Superior temporal gyrus (tissue), 1 donor: ENCODE data around the gene ABCF2.
A peak's percentile ranks its signal among the peaks of the same experiment; 100 is the strongest.

Experiments
- DNase-seq: peaks from one replicate; pipeline ENCODE4 v3.0.0-alpha.2; 2016; ENCODE audit errors: extremely low spot score

ABCF2 gene

DNA sequence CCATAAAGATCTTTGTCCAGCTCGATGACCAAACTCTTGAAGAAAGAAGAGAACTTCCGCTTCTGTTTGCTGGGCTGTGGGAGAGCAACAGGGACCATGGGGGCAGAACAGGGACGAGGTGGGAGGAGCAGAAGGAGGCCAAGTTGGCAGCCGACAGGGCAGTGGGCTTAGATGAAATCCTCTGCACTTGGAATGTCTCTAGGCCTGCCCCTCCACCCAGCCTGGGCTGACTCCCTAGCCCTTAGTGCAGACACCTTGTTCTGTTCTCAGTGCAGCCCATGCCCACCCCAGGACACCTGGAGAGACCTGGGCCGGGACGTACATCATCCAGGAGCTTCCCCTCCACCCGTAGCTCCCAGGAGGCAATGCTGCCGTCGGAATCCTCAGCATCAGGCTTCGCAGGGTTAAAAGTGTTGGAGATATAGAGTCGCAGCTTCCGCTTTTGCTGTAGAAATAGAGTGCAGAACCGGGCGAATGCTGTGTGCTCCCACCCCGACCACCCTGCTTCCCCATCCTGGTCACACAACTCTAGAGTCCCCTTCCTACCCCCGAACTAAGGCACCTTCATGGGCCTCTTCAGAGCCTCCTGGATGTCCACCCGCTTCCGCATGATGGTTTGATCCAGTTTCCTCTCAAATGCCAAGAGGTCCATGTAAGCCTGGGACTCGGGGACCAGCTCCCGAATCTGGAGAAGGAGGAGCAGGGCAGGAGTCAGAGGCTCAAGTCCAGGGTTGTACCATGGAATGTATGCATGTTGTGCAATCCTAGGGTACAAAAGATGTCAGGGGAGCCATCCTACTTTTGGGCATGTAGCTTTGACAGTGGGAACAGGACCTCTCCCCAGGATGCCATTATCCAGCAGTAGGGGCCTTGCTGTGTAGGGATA is 15.4 kb upstream of the ABCF2 start:
- no peak for DNase-seq

DNA sequence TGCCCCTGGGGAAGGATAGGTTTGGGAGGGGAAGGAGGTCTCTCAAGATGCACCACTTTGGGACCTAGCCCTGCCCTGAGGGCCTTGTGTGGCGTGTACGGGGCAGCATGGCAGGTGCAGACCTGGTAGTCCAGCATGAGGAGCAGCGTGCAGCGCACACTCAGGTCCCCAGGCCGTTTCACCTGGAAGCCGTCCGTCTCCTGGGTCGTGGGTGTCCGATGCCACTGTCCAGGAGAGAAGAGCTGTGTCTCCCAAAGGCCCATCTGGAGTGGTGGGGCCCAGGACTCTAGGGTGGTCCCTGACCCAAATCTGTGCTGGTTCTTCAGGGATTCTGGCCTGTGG is 14.7 kb upstream of the ABCF2 start:
- no peak for DNase-seq

DNA sequence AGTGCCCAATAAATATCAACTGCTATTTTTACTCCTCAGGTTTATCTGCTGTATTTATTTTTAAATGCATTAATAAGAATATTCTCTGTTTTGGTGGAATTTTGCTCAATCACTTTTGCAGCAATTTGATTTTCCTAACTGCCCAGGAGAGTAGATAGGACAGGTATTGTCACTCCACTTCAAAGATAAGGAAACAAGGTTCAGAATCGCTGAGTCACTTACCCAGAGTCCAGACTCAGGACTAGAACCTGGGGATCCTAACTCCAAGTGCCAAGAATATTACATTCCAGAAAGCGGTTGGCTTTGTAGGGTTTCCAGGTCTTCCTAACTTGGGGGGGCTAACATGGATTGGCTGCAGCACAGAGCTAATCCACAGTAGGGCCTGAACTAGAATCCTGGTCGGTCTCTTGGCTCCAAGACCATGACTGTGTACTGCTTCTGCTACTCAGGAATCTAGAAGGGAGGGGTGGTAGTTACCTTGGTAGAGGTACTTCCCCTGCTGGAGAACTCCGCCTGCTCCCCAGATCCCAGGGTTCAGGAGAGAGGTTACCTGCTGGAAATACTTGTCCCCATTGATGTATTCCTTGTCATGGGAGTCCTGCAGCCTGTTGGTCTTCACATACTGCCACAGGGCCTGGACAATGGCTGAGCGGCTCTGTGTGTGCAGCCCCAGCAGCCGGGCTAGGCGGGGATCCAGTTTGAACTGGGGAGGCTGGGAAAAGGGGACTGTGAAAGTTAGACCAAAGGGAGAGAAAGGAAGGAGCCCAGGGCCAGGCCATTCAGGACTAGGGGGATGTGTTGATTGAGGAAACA is 14.1 kb upstream of the ABCF2 start:
- no peak for DNase-seq

DNA sequence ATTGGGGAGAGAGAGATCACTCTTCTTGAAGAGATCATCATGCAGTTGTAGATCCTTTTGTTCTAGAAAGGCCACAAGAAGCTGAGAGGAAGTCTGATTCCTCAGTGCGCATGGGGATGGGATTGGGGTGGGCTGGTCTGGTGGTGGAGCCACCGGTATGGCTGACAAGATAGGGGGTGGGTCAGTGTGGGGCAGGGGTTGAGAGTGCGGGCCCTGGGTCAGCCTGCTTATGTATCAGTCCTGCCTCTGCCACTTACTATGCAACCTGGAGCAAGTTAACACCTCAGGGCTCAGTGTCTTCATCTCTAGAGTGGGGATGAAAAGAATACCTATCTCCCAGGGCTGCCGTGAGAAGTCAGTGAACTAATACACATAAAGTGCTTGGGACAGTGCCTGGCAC is 13.5 kb upstream of the ABCF2 start:
- no peak for DNase-seq

DNA sequence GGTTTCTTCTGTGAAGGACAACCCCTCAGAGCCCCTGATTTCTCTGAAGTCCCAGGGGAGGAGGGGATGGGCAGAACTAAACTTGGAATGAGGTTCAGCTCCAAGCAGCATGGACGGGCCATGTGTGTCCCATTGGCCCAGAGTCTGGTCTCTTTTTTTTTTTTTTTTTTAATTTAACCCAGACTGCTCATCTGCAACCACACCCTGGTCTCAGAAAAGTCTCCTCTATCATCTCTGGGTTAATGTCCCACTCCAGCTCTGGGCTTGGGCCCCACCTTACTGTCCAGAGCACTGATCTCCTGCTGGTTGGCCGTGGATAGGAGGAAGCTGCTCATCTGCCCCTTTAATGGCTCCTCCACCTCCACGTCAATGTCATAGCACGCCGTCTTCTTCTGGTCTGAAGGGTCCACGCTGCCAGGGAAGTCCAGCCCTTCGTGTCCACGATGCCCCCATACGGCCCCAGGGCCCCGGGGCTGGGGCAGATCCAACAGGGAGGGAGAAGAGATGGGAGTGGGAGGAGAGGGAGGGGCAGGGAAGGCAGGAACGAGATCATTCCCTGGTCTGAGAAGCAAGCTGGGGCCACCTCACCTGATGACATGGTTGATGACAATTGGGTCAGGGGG is 12.9 kb upstream of the ABCF2 start:
- no peak for DNase-seq

DNA sequence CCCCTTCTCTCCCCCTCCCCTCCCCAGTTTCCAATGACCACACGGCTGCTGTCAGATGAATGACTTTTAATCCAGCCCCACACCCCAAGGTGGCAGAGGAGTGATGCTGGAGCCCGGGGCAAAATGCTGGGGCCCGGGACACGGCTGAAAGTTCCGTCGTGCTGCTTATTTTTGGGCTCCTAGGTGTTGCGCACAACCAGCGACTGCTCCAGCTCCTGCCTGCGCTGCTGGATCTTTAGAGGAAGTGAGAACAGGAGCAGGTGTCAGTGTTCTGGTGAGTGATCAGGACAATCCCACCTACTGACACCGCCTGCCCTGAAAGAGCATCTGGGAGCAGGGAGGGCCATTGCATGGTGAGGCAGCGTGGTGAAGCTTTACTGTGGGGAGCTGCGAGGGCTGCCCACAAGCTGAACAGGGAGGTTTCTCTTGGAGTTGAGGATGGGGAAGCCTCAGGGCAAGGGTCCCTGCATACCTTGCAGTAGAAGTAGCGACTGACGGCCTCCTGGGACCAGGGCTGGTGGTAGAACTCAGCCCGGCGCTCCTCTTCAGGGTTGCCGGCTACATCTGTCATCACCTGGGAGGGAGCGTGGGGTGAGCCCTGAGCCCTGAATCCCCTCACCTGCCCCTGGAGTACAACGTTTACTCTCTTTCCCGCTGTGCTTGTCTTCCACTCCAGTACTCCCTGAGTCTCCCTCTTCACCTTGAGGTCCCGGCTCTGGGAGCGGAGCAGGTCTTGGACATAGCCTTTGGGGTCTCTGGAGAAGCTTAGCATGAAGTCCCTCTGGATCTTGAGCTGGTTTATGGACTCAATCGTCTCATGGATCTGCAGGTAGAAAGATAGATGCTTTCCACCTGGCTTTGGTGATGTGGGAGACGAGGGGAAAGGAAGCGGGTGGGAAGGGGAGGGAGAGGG is 12.2 kb upstream of the ABCF2 start:
- no peak for DNase-seq

DNA sequence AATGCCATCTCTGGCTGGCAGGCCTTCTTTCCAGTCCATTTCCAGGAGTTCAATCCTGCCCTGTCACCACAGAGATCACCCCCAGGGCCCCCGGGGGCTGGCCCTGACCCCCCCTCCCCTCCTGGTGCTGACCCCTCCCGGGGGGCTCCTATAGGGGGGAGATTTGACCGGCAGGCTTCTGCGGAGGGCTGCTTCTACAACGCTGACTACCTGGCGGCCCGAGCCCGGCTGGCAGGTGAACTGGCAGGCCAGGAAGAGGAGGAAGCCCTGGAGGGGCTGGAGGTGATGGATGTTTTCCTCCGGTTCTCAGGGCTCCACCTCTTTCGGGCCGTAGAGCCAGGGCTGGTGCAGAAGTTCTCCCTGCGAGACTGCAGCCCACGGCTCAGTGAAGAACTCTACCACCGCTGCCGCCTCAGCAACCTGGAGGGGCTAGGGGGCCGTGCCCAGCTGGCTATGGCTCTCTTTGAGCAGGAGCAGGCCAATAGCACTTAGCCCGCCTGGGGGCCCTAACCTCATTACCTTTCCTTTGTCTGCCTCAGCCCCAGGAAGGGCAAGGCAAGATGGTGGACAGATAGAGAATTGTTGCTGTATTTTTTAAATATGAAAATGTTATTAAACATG is 11.3 kb upstream of the ABCF2 start:
- no peak for DNase-seq

DNA sequence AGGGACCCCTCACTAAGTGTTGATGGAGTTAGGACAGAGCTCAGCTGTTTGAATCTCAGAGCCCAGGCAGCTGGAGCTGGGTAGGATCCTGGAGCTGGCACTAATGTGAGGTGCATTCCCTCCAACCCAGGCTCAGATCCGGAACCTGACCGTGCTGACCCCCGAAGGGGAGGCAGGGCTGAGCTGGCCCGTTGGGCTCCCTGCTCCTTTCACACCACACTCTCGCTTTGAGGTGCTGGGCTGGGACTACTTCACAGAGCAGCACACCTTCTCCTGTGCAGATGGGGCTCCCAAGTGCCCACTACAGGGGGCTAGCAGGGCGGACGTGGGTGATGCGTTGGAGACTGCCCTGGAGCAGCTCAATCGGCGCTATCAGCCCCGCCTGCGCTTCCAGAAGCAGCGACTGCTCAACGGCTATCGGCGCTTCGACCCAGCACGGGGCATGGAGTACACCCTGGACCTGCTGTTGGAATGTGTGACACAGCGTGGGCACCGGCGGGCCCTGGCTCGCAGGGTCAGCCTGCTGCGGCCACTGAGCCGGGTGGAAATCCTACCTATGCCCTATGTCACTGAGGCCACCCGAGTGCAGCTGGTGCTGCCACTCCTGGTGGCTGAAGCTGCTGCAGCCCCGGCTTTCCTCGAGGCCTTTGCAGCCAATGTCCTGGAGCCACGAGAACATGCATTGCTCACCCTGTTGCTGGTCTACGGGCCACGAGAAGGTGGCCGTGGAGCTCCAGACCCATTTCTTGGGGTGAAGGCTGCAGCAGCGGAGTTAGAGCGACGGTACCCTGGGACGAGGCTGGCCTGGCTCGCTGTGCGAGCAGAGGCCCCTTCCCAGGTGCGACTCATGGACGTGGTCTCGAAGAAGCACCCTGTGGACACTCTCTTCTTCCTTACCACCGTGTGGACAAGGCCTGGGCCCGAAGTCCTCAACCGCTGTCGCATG is 10.5 kb upstream of the ABCF2 start:
- no peak for DNase-seq

DNA sequence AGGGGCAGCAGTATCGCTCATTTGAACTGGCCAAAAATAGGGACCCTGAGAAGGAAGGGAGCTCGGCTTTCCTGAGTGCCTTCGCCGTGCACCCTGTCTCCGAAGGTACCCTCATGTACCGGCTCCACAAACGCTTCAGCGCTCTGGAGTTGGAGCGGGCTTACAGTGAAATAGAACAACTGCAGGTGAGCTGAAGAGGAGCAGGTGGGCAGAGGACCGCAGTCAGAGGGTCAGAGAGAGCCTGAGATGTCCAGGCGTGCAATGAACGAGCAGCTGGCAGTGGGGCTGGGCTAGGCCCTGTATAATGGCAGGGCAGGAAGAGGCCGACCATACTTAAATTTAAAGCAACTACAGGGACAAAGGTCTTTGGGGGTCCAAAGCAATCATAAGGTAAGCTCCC is 9.4 kb upstream of the ABCF2 start:
- no peak for DNase-seq

DNA sequence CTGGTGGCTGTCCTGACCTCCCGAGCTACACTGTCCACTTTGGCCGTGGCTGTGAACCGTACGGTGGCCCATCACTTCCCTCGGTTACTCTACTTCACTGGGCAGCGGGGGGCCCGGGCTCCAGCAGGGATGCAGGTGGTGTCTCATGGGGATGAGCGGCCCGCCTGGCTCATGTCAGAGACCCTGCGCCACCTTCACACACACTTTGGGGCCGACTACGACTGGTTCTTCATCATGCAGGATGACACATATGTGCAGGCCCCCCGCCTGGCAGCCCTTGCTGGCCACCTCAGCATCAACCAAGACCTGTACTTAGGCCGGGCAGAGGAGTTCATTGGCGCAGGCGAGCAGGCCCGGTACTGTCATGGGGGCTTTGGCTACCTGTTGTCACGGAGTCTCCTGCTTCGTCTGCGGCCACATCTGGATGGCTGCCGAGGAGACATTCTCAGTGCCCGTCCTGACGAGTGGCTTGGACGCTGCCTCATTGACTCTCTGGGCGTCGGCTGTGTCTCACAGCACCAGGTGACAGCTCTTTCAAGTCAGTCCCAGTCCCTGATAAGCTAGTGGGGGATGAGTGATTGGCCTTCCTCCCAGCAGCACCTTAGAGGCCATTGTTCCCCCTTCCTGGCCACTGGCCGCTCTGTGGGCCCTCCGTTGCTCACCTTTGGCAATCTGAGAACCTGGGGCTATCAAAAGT is 8.2 kb upstream of the ABCF2 start:
- DNase-seq, result no peak

DNA sequence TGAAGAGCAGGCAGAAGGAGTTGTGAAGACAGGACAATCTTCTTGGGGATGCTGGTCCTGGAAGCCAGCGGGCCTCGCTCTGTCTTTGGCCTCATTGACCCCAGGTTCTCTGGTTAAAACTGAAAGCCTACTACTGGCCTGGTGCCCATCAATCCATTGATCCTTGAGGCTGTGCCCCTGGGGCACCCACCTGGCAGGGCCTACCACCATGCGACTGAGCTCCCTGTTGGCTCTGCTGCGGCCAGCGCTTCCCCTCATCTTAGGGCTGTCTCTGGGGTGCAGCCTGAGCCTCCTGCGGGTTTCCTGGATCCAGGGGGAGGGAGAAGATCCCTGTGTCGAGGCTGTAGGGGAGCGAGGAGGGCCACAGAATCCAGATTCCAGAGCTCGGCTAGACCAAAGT is 6.8 kb upstream of the ABCF2 start:
- DNase-seq, result no peak

DNA sequence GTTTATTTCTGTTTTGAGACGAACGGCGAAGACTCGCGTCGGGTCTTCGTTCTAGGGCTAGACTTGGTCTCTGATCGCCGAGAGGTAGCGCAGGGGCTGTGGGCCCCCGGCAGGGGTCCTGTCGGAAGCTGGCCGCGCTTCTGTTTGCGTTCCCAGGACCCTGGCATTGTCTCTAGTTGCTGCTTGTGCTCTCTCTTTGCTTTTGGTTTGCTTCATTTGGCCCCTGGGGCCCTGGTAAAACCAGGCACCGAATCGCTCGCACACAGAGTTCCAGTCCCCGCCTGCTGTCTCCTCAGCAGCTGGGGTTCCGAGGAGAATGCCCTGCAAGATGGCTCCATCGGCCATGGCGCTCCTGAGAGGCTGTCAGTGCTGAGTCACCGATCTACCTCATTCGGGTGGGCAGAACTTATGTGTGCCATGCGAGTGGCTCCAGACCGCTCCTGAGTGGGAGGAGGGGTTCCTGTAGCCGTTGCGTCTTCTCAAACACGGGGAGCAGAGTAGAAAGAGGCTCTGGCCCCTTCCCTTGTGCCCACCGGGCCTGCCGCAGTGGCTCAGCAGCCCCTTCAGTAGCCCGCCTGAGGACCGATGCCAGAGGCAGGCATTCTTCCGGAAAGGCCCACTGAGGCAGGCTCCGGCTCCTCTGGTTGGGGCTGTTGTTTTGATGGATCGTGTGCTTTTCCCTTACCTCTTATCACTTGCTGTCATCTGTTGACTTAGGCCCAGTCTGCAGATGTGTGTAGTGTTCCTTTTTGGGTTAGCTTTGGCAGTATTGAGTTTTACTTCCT is 6.1 kb upstream of the ABCF2 start:
- peak; percentile 50 for DNase-seq

DNA sequence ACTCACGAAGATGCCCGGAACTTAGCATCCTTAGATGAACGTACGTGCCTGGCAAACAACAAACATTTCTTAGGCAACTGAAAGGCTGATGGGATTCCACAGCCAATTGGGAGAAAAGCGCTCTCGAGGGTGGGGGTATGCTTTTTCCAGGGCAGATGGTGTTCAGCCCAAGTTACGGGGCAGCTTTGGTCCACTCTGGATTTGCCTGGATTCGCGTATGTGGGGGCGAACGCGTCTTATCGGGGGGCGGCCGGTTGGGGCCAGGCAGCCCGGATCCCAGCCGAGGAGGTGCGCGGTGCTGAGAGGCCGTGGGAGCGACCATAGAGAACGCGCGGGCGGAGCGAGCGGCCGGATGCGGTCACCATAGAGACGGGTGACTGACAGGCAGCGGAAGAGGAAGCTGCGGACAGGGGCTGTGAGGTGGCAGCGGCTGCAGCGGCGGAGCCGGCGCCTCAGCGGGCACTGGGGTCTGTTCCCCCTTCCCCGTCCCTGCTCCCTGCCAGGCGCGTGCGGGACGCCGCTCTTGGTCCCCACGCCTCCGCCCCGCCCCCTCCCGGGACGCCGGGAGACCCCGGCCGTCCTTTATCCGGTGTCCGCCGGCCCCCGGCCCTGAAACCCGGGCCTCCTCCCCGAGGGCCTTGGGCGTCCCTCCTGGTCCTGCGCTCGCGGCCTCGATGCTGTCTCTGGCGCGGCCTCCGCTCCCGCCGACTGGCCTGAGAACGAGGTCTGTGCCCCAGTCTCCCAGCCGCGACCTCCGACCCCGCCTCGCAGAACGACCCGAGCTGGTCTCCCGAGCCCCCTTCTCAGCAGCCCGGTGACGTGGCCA is 5.3 kb upstream of the ABCF2 start, which contains the start of gene CHPF2:
Gene CHPF2, plus strand, starts transcription at position 393 of the 826 bp plus-strand sequence. CDS start 1,529 bp downstream, outside the sequence.
- peak; percentile 91 for DNase-seq

DNA sequence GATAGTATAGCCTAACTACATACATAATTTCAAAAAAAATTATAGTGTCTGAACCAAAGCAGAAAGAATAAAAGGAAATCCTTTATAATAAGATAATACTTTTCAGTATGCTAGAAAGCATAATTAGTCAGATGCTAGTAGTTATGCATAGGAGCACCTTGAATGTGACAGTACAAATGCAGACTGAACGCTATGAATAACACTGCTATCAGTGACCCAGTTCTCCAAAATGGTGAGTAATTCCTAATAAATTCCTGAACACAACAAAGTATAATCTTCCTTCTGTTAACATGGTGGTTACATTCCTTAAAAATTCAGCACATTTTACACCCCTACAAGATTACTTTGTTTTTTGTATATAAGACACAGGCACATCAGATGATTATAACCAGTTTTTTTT is 4.1 kb upstream of the ABCF2 start:
- DNase-seq, result no peak

DNA sequence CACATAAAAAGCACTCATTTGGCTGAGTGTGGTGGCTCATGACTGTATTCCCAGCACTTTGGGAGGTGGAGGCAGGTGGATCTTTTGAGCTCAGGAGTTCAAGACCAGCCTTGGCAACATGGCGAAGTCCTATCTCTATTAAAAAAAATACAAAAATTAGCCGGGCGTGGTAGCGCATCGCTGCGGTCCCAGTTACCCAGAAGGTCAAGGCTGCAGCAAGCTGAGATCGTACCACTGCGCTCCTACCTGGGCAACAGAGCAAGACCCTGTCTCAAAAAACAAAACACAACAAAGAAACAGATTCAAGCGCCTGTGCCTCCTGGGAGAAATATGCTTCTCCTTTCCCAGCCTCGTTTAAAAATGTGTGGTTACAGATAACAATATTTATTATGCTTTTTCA is 2.2 kb upstream of the ABCF2 start:
- DNase-seq, result no peak

DNA sequence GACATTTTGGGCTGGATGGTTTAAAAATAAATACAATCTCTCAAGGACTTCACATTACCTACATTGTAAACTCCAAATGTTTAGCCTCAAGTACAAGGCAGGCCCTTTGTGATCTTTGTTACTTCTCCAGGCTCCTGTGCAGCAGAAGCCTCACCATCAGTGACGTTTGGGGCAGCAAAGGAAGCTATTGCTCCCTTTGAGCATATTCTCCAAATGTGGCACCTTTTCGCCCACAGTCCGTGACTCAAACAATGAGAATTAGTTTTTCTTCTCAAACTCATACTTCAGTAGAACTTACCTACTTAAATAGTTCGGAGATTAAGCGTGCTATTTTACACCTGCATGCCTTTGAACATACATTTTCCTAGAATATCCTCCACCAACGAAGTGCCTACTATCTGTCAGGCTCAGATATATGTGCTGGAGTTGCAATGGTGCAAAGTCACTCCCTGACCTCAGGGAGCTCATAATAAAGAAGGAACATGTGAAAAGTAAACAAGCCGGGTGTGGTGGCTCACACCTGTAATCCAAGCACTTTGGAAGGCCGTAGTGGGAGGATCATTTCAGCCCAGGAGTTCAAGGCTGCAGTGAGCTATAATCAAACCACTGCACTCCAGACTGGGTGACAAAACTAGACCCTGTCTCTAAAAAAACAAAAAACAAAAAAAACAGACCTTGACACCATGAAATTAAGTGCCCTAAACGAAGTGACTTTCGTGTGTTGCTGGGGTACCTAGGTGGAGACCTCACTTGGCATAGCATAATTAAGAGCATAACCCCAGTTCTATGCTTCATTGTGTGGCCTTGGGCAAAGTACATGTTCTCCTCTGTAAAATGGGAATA is 1.2 kb upstream of the ABCF2 start:
- peak; percentile 39 for DNase-seq

DNA sequence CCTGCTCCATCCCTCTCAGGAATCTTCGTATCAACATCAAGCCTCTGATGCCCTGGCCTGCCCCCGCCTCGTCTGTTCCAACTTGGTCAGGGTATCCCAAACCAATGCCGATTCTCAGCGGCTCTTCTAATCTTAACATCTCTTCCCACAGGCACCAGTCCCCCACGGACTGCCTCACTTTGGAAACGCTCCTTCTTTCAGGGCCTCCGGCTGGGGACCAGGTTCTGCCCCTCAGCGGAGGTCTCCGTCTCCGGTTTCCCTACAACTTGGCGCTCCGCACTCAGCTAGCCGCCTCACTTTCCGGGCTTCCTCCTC is 488 bp downstream of the ABCF2 start:
- no peak for DNase-seq
